ENCODE data around the gene CACNA2D4.

CACNA2D4 gene

GRCh38 chr12:1842905-1843640 is 75.4 kb downstream of the CACNA2D4 start:
- TF ChIP-seq CTCF (IDR thresholded peaks at IDR 0.05; ENCODE audit: low read depth, low read length, missing control alignments): no peak
- no peak overlapping the region for H3K4me3 ChIP-seq (ENCODE audit: low read depth, low read length)
- no peak for DNase-seq (ENCODE audit: low read depth)

DNA sequence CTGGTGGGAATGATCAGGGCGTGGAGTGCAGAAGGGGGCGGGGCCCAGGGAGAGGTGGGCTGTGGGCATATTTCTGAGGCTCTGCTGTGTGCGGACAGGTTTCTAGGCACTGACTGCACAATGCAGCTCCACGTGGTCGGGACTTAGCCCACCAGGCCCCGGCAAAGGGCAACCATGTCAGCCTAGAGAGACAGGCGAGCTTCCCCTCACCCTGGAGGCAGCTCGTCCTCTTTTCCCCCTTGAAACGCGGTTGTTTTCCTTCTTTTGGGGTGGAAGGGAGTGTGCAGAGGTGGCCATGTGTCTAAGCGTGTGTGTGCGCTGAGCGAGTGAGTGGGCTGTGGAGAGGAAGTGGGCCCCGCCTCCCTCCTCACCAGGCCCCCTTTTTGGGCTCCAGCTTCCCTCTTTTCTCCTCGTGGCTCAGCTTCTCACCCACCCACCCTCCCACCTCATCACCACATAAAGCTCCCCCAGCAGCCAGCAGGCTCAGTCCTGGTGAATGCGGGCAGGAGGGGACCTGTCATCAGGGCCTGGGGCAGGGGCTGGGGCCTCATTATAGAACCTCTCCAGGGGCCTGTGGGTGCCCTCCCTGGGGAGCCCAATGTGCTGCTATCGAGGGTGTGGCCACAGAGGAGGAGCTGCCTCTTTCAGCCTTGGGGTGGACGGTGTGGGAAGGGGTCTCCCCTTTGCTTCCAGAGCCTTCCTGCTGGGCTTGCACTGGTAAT is 76.1 kb downstream of the CACNA2D4 start:
- H3K4me3 ChIP-seq (ENCODE audit: low read depth, low read length): no peak overlapping the region
- TF ChIP-seq CTCF (IDR thresholded peaks at IDR 0.05; ENCODE audit: low read depth, low read length, missing control alignments): no peak
- no peak for DNase-seq (ENCODE audit: low read depth)

GRCh38 chr12:1841586-1842182 is 76.8 kb downstream of the CACNA2D4 start:
- TF ChIP-seq CTCF (IDR thresholded peaks at IDR 0.05; ENCODE audit: low read depth, low read length, missing control alignments): no peak
- no peak for DNase-seq (ENCODE audit: low read depth)
- H3K4me3 ChIP-seq (ENCODE audit: low read depth, low read length): no peak overlapping the region

GRCh38 chr12:1840981-1841425 is 77.4 kb downstream of the CACNA2D4 start:
- no peak for TF ChIP-seq CTCF (IDR thresholded peaks at IDR 0.05; ENCODE audit: low read depth, low read length, missing control alignments)
- no peak overlapping the region for H3K4me3 ChIP-seq (ENCODE audit: low read depth, low read length)
- no peak for DNase-seq (ENCODE audit: low read depth)

DNA sequence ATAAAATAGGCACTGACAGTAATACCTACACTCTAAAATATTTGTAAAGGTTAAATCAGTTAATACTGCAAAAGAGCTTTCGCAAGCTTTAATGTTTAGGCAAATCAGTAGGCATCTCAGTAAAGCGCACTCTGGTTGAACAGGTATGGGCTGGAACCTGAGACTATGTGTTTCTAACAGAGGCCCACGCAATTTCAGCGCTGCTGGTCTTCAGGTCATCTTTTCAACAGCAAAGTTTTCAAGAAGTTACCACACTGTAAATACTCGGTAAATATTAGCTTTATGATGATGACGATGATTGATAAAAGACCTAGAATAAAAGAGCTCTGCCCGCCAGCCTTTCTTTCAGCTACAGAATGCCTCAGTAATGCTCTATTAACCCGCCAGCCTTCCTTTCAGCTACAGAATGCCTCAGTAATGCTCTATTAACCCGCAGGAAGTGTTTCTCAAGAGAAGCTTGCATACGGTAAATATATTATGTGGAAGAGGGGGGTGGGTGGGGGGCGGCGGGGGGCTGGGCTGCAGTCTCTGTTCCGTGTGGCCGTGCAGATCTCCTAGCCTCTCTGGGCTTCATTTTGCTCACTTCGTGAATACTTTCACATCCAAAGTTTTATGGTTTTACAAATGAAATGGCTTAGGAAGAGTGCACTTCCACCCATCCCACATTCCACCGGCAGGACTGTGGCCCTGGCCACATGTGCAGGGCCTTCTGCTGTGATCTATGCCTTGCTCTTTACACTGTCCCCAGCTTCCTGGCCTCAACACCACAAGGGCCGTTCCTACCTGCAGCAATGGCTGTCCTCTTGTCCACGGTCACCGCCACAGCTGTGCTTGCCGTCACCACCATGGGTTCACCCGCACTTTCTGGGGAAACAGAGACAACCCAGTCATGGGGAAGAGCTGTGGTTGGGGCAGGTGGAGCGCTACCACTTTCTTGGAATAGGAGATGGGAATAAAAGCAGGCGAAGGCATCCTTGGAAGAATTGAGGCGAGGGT is 78.2 kb downstream of the CACNA2D4 start:
- H3K4me3 ChIP-seq (ENCODE audit: low read depth, low read length): no peak overlapping the region
- TF ChIP-seq CTCF (IDR thresholded peaks at IDR 0.05; ENCODE audit: low read depth, low read length, missing control alignments): no peak
- no peak for DNase-seq (ENCODE audit: low read depth)

DNA sequence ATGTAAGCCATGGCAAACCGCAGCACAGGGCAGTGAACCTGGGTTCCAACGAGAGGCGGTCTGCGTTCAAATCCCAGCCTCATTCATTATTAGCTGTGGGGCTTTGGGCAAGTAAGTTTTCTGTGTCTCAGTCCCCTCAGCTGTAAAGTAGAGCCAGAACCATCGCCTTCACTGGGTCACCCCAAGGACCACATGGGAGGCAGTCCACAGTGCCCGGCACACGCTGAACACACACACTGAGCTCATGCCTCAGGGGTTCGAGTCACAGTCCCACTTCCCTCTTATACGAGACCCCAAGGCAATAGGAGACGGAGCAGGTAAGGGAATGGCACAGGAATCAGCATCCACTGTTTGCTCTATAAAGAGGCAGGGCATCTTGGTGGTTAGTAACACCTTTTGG is 79.0 kb downstream of the CACNA2D4 start:
- no peak for TF ChIP-seq CTCF (IDR thresholded peaks at IDR 0.05; ENCODE audit: low read depth, low read length, missing control alignments)
- DNase-seq (ENCODE audit: low read depth): no peak

More for the DNA sequence above, 79.0 kb downstream of the CACNA2D4 start:
- no peak overlapping the region for H3K4me3 ChIP-seq (ENCODE audit: low read depth, low read length)
